Stimulated activated CD4-positive, alpha-beta T cell treated with anti-CD3 and anti-CD28 coated beads, Interleukin-1b, Interleukin-23, amount 100 ng/mL, for 48 hours (primary cell): ENCODE measurements around the gene SGPP1.
"Not testable (repeated sequence)": the region's sequence is repeated elsewhere in the genome, so short reads cannot be mapped to it uniquely, and the experiment has no call there.

Experiments
- DNase-seq: peaks from one replicate; pipeline ENCODE4 v3.0.0-alpha.2; 2020

Gene SGPP1

GRCh38 chr14:63672417-63673180 is 55.3 kb downstream of the SGPP1 start:
- no peak for DNase-seq

GRCh38 chr14:63671987-63672386 is 55.9 kb downstream of the SGPP1 start:
- no peak for DNase-seq

GRCh38 chr14:63670692-63671091 is 57.2 kb downstream of the SGPP1 start:
- DNase-seq, result no peak

- no peak for DNase-seq
Measured at GRCh38 chr14:63666335-63666734, 61.5 kb downstream of the SGPP1 start.

- DNase-seq, result no peak
Measured at GRCh38 chr14:63663428-63664341, 64.2 kb downstream of the SGPP1 start.

GRCh38 chr14:63662776-63663175 is 65.1 kb downstream of the SGPP1 start:
- no peak for DNase-seq

- DNase-seq, result not testable (repeated sequence)
Measured at GRCh38 chr14:63661881-63662280, 66.0 kb downstream of the SGPP1 start.

GRCh38 chr14:63659726-63660125 is 68.1 kb downstream of the SGPP1 start:
- DNase-seq, result no peak

- DNase-seq, result no peak
Measured at GRCh38 chr14:63656194-63656593, 71.7 kb downstream of the SGPP1 start.

GRCh38 chr14:63654936-63655335 is 72.9 kb downstream of the SGPP1 start:
- DNase-seq, result no peak

- no peak for DNase-seq
Measured at GRCh38 chr14:63654346-63654745, 73.5 kb downstream of the SGPP1 start.

GRCh38 chr14:63652406-63652805 is 75.5 kb downstream of the SGPP1 start:
- DNase-seq, result peak; percentile 37

GRCh38 chr14:63650256-63650952 is 77.5 kb downstream of the SGPP1 start:
- peak; percentile 38 for DNase-seq

GRCh38 chr14:63647696-63648410 is 80.0 kb downstream of the SGPP1 start:
- peak; percentile 16 for DNase-seq

- no peak for DNase-seq
Measured at GRCh38 chr14:63644741-63645140, 83.1 kb downstream of the SGPP1 start.

- DNase-seq, result no peak
Measured at GRCh38 chr14:63642656-63643382, 85.0 kb downstream of the SGPP1 start.

- DNase-seq, result peak; percentile 81
Measured at GRCh38 chr14:63642229-63642611, 85.6 kb downstream of the SGPP1 start.

GRCh38 chr14:63641473-63642228 is 86.2 kb downstream of the SGPP1 start, which contains the start of gene WDR89:
Gene WDR89 (minus strand): TSS chr14:63641871. CDS start chr14:63599942, 41,929 bp downstream.
- DNase-seq, result peak; percentile 98

- DNase-seq, result no peak
Measured at GRCh38 chr14:63638493-63638892, 89.4 kb downstream of the SGPP1 start.

GRCh38 chr14:63636094-63636635 is 91.7 kb downstream of the SGPP1 start:
- not testable (repeated sequence) for DNase-seq
